ENCODE measurements around the gene SLC35D1.
"Not testable (repeated sequence)": the region's sequence is repeated elsewhere in the genome, so short reads cannot be mapped to it uniquely, and the experiment has no call there.

The SLC35D1 gene

GRCh38 chr1:66978201-66978600 is 75.7 kb downstream of the SLC35D1 start:
- Histone ChIP-seq H3K9me3 (no peaks in the 10 kb centered on the region), H3K9ac (no peak overlapping the region), H3K4me3 (no peak overlapping the region), H3K36me3 (peaks cover 60% of the 10 kb centered on the region), H3K4me1 (peaks cover 8% of the 10 kb centered on the region), H3K27ac (no peak overlapping the region), H3K27me3 (no peaks in the 10 kb centered on the region), H3K4me2 (no peak overlapping the region), H4K20me1 (no peaks in the 10 kb centered on the region)
- no peak for TF ChIP-seq Cebpa-rat (IDR thresholded peaks at IDR 0.05)

- H3K9ac ChIP-seq: no peak overlapping the region
- TF ChIP-seq Cebpa-rat (IDR thresholded peaks at IDR 0.05): no peak
- H3K9me3 ChIP-seq: peaks cover 18% of the 10 kb centered on the region
- no peaks in the 10 kb centered on the region for H4K20me1 ChIP-seq
- H3K27me3 ChIP-seq: no peaks in the 10 kb centered on the region
- no peak overlapping the region for H3K4me2 ChIP-seq
- H3K4me1 ChIP-seq: no peaks in the 10 kb centered on the region
- H3K4me3 ChIP-seq: no peak overlapping the region
- peaks cover 72% of the 10 kb centered on the region for H3K36me3 ChIP-seq
- no peak overlapping the region for H3K27ac ChIP-seq
Observed at GRCh38 chr1:66968574-66968973, 85.4 kb downstream of the SLC35D1 start.

GRCh38 chr1:66966188-66966873 is 87.6 kb downstream of the SLC35D1 start:
- H3K4me3 ChIP-seq, H3K4me2 ChIP-seq, H3K4me1 ChIP-seq, H3K27me3 ChIP-seq, H3K27ac ChIP-seq, H4K20me1 ChIP-seq, H3K9ac ChIP-seq: not testable (repeated sequence)
- peaks cover 80% of the 10 kb centered on the region for H3K36me3 ChIP-seq
- peaks cover 18% of the 10 kb centered on the region for H3K9me3 ChIP-seq

GRCh38 chr1:66957938-66958337 is 96.0 kb downstream of the SLC35D1 start:
- Histone ChIP-seq H3K4me2 (no peak overlapping the region), H3K4me3 (no peak overlapping the region), H3K9me3 (no peaks in the 10 kb centered on the region), H3K27ac (no peak overlapping the region), H3K4me1 (peaks cover 13% of the 10 kb centered on the region), H4K20me1 (peaks cover 32% of the 10 kb centered on the region), H3K27me3 (no peaks in the 10 kb centered on the region), H3K9ac (no peak overlapping the region), H3K36me3 (peaks cover 75% of the 10 kb centered on the region)
- no peak for TF ChIP-seq Cebpa-rat (IDR thresholded peaks at IDR 0.05)

GRCh38 chr1:66954208-66954607 is 99.7 kb downstream of the SLC35D1 start:
- TF ChIP-seq Cebpa-rat (IDR thresholded peaks at IDR 0.05): no peak
- Histone ChIP-seq H4K20me1 (peaks cover 53% of the 10 kb centered on the region), H3K36me3 (peaks cover 86% of the 10 kb centered on the region), H3K4me1 (no peaks in the 10 kb centered on the region), H3K4me3 (no peak overlapping the region), H3K4me2 (no peak overlapping the region), H3K9me3 (no peaks in the 10 kb centered on the region), H3K9ac (no peak overlapping the region), H3K27me3 (no peaks in the 10 kb centered on the region), H3K27ac (no peak overlapping the region)

- no peak for TF ChIP-seq Cebpa-rat (IDR thresholded peaks at IDR 0.05)
- Histone ChIP-seq H4K20me1 (peaks cover 52% of the 10 kb centered on the region), H3K27ac (no peak overlapping the region), H3K9ac (no peak overlapping the region), H3K27me3 (no peaks in the 10 kb centered on the region), H3K4me2 (no peak overlapping the region), H3K9me3 (no peaks in the 10 kb centered on the region), H3K36me3 (peaks cover 90% of the 10 kb centered on the region), H3K4me3 (no peak overlapping the region), H3K4me1 (0 out of 2 replicates have a peak, but pooled peaks cover 5% of the 10 kb centered on the region)
Observed at GRCh38 chr1:66951513-66951912, 102.4 kb downstream of the SLC35D1 start.

Data from BLaER1 (cell line).